SKM-1 (cell line): ENCODE data around the gene SAE1.
"Not testable (repeated sequence)": the region's sequence is repeated elsewhere in the genome, so short reads cannot be mapped to it uniquely, and the experiment has no call there.

Experiments used
- DNase-seq: peaks from one replicate; lab custom pipeline; 2025; ENCODE audit not compliant: unreplicated experiment; lab: John Stamatoyannopoulos, UW

The SAE1 gene

GRCh38 chr19:47130589-47131227 lies at the start of gene SAE1:
TSS of gene SAE1 (plus strand) at chr19:47130835. CDS start at chr19:47130931, 96 bp downstream.
- DNase-seq, result peak; percentile 41

GRCh38 chr19:47081095-47081494 lies 49.5 kb upstream of the SAE1 start:
- no peak for DNase-seq

DNA sequence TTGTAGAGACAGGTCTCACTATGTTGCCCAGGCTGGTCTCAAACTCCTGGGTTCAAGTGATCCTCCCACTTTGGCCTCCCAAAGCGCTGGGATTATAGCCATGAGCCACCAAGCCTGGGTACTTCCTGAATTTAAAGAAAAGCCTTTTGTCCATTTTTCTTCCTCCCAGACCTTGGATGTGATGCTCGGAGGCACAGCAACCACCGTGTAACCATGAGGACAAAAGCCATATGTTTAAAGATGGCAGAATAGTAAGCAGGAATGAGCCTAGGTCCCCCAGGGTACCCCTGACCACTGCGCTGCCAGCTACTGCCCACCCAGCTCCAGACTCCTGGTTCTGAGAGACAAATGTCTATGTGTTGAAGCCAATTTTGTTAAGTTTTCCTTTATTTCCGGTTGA lies 48.1 kb upstream of the SAE1 start:
- DNase-seq, result no peak

GRCh38 chr19:47084879-47085439 lies 45.7 kb upstream of the SAE1 start:
- DNase-seq, result no peak

GRCh38 chr19:47086280-47086679 lies 44.4 kb upstream of the SAE1 start:
- no peak for DNase-seq

DNA sequence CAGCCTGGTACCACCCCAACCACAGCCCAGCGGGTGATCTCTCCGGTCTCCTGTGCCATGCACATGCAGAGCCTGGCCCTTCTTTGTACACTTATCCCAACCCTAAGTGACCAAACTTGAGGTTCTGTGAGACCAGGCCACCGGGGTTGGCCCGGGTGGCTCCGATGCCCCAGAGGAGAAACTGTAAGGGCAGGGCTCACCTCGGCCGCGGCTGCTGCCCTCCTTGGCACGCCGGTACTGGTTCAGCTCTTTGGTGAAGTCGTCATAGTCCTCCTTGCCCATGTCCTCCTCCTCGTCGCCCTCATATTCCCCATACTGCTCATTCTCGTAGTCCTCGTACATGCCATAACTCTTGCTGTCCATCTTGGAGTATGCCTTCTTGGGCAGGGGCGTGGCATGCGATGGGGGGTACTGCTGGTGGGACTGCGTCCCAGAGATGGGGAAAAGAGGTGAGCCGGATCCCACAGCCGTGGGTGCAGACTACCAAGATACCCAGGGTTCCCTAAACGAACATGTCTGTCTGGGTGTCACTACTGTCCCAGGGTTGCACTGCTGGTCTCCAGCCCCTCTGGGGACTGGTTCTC lies 40.8 kb upstream of the SAE1 start:
- no peak for DNase-seq

- no peak for DNase-seq
Observed at GRCh38 chr19:47093254-47093653, 37.4 kb upstream of the SAE1 start.

DNA sequence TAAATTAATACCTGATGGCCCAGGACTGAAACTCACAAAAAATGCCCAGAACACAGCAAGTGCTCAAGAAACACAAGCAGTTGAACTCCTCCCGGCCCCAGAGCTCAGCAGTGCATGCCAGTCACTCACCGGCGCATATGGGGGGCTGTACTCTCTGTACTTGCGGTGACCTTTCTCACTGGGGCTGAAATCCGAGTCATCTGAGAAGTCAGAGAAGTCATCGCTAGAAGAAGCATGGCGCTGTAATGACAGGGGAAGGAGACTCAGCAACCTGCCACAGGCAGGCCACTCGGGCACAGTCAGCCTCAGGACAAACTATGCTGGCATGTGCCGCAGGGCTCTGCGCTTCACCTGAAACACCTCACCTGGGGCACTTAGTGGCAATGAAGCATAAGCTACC lies 36.8 kb upstream of the SAE1 start:
- DNase-seq, result no peak

DNA sequence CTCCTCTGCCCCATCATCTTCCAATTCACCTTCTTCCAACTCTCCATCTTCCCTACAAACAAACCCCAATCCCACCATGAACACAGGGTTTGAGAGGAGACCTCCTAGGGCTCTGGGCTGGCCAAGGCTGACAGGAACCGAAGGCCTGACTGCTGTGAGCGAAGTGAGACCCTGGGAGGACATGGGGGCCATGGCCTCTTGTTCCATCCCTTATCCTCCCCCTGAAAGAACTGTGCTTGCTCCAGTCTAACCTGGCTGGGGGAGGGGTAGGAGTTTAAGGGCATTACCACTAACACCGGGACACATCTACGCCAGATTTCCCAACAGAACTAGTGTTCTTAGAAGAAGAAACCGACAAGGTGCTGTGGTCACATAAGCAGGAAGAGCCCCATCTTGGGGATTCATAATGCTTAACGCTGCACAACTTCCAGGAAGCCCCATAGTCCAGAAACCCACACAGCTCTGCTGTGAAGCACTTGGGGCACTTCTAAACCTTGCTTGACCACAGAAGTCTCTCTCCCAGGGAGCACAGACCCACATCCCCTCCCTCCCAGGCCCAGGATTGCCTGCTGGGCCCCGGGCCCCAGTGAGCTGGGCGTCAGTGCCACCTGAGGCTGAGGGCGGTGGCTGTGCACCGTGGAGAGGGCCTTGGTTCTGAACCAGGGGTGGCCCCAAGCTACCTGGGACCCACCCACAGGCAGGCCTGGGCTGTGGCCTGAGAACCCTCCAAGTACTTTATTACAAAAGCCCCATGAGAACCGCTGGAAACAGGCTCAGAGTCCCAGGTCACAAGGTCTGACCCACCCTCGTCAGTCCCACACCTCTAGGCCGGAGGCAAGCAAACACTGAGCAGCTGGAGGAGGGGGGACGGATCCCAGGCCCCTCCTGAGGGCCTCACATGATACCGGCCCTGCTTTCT lies 35.8 kb upstream of the SAE1 start:
- no peak for DNase-seq

GRCh38 chr19:47095476-47096099 lies 35.0 kb upstream of the SAE1 start:
- no peak for DNase-seq

DNA sequence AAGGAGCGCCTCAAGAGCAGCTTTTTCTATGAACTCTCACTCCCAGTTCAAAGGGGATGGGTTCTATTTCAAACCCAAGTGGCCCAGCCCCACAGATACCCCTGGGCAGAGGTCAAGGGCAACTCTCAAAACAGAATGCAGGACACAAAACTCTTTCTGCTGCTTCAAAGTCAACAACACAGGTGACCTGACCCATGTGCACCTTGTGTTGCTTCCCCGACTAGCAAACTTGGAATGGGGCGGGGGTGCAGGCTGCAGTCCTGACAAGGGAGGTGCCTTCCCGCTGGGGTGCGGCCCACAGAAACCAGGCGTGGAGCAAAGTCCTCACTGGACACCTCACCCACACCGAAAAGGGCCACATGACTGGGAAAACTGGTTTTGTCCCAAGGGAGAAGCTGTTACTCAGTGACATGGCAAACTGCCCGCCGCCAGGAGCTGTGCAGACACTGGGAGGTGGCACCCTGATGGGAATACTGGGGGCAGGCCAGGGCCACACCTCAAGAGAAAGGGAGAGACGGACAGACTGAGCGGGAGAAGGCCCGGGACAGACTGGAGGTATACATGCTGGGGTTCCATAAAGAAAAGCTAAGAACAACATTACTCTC lies 34.4 kb upstream of the SAE1 start:
- DNase-seq, result no peak

DNA sequence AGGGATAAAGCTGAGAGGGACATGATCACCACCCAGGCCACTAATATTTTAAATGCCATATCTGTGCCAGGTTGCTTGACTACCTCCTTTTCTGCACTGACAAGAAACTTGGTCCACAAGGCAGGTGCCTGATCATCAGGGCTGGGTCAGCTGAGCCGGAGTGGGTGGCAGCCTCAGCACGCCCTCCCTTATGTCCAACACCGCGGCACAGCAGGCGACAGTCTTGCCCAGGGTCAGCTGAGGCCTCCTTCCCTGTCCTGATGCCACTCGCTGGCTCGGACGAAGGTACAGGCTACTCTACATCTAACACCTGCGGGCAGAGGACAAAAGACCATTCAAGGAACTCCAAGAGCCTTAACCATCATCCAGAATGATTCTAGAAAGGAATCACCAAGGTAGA lies 33.9 kb upstream of the SAE1 start:
- no peak for DNase-seq

DNA sequence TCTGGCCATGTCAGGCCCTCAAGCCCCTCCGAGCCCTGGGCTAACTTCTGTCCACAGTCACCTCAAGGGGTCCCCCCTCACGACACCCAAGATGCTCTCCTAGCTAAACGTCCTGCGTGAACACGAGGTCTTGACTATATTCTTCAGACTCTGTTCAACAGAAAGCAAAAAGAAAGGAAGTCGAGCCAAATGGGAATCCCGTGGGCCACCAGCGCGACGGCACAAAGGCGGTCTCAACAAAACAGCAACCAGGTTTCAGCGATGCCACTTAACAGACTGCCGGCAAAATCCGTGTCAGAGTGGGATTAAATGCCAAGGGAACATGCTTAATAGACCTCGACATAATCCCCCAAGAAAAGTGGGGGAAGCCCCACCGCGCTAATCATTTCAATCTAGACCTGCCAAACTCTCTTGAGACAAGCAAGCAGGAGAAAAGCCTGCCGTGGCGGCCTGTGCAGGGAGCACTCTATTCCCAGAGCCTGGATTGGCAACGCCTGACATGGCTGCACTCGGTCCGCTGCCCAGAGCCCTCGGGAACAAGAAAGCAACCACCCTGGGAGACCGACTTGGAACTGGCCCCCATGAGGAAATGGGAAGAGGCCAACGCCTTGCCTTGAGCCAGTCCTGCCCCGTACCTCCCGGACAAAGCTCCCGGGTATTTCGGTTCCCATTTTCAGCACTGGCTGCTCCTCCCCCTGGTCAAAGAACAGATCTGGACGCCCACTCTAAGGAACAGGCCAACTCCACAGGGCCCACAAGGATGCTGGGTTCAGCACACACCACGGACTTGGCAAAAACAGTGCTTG lies 33.0 kb upstream of the SAE1 start:
- DNase-seq, result no peak

- DNase-seq, result no peak
Observed at GRCh38 chr19:47098608-47099007, 32.0 kb upstream of the SAE1 start.

DNA sequence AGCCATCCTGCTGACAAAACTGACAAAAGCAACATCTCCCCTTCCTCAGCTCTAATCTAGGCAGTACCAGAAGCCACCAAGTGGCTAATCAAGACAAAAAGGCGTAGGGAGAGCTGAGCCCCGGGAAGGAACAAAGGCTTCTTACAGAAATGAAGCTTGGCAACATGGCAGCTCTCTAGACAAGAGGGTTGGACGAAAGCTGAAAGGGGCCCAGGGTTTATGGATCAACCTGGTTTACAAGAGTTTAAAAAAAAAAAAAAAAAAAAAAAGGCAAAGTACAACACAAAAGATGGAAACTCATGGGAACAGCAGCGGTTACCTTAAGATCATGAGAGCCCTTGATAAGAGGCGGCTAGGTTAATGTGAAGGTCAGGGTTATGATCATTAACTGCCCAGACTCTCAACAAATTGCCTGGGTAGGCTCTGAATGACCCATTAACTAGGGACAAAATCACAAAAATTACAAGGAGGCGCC lies 31.0 kb upstream of the SAE1 start:
- no peak for DNase-seq

GRCh38 chr19:47100290-47100689 lies 30.3 kb upstream of the SAE1 start:
- DNase-seq, result no peak

GRCh38 chr19:47101116-47101515 lies 29.5 kb upstream of the SAE1 start:
- not testable (repeated sequence) for DNase-seq

DNA sequence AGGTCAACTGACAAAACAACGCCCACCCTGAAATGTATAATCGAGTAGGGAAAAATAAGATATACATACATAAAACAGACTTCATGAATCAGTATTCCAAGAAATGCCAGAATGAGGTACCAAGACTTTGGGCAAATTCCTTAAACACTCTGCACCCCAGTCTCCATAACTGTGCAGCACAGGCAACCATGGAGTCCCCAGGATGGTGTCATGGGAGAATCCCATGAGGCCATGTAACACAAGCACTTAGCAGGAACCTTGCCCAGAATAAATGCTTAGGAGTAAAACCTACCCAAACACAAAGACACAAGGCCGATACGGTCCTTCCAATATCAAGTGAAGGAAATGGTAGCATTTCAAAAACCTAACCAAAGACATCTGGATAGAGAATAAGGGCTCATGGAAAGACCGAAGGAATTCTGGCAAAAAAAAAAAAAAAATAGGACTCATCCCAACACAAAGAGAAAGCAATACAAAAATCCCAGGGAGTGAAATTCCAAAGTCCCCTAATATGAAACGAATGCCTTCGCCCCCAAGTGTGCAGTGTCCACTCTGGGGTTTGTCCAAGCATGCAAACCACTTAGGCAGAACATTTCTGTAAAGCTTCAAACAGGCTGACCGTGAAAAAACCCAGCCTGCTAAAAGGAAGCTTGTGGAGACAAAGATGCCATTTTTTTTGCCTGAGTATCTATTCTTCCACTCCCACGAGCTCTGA lies 28.1 kb upstream of the SAE1 start:
- no peak for DNase-seq

GRCh38 chr19:47104680-47105079 lies 26.0 kb upstream of the SAE1 start:
- DNase-seq, result no peak
